Hepatocyte (in vitro differentiated cells): ENCODE measurements around the gene OPRM1. TPM values are rescaled to one million over a fixed set of nuclear protein-coding genes. Genes with fewer than 3 reads are reported as not detected.

Experiments used
- DNase-seq: peaks from one replicate; pipeline ENCODE4 v3.0.0-alpha.2; 2016; ENCODE audit warnings: low spot score
- H2AFZ ChIP-seq: fragments of 200-600 bp; sonication (generic); 2 replicates; pipeline ENCODE4 v1.6.0; 2016; ENCODE audit warnings: antibody characterized with exemption, mild to moderate bottlenecking
- H3K27ac ChIP-seq: fragments of 200-600 bp; sonication (generic); 2 replicates; pipeline ENCODE4 v1.5.1; 2016; ENCODE audit warnings: mild to moderate bottlenecking
- H3K27me3 ChIP-seq: fragments of 200-600 bp; sonication (generic); 2 replicates; pipeline ENCODE4 v1.6.1; 2016
- H3K36me3 ChIP-seq: fragments of 200-600 bp; sonication (generic); replicated peaks from 2 replicates; pipeline ENCODE4 v1.5.1; 2016; ENCODE audit warnings: low read depth; ENCODE audit not compliant: insufficient read depth
- H3K4me1 ChIP-seq: fragments of 200-600 bp; sonication (generic); 2 replicates; pipeline ENCODE4 v1.5.1; 2016; ENCODE audit warnings: mild to moderate bottlenecking, moderate library complexity; ENCODE audit not compliant: insufficient read depth
- H3K4me2 ChIP-seq: fragments of 200-600 bp; sonication (generic); 2 replicates; pipeline ENCODE4 v1.6.0; 2016
- H3K4me3 ChIP-seq: fragments of 200-600 bp; sonication (generic); 2 replicates; pipeline ENCODE4 v1.5.1; 2016; ENCODE audit warnings: mild to moderate bottlenecking
- H3K79me2 ChIP-seq: fragments of 200-600 bp; sonication (generic); 2 replicates; pipeline ENCODE4 v1.6.0; 2017; ENCODE audit warnings: mild to moderate bottlenecking
- H3K9me2 ChIP-seq: fragments of 200-600 bp; sonication (generic); replicated peaks from 2 replicates; pipeline ENCODE4 v1.6.0; 2017; ENCODE audit warnings: mild to moderate bottlenecking; ENCODE audit not compliant: insufficient read depth
- H3K9me3 ChIP-seq: fragments of 200-600 bp; sonication (generic); 2 replicates; pipeline ENCODE4 v1.5.1; 2016; ENCODE audit warnings: low read depth, mild to moderate bottlenecking
- H4K20me1 ChIP-seq: fragments of 200-600 bp; sonication (generic); 2 replicates; pipeline ENCODE4 v1.6.0; 2016; ENCODE audit warnings: mild to moderate bottlenecking; ENCODE audit not compliant: insufficient read depth, poor library complexity, severe bottlenecking
- EZH2 ChIP-seq: fragments of 200-600 bp; sonication (generic); IDR thresholded peaks from 2 replicates; pipeline ENCODE4 v1.6.1; 2016; ENCODE audit warnings: antibody characterized with exemption, mild to moderate bottlenecking, borderline replicate concordance
- EZH2phosphoT487 ChIP-seq: fragments of 200-600 bp; sonication (generic); IDR thresholded peaks from one replicate; pipeline ENCODE4 v1.6.1; 2018; ENCODE audit warnings: antibody characterized with exemption, mild to moderate bottlenecking, low read depth, moderate library complexity; ENCODE audit not compliant: unreplicated experiment, severe bottlenecking
- WGBS: methylation state at CpG from one replicate; pipeline ENCODE4 v1.1.6; 2016; ENCODE audit warnings: low lambda C conversion rate; ENCODE audit errors: missing lambda C conversion rate; 5-methylcytosine and 5-hydroxymethylcytosine counted together
- polyA plus RNA-seq: library from polyadenylated mRNA; unstranded; fragments of >200 nt; fragmentation: Nextera tagmentation; extraction: Ambion mirVana; gene quantifications from 2 replicates; pipeline ENCODE4 v1.2.1, GENCODE V29; 2016
- total RNA-seq: library from RNA; depleted of rRNA; stranded (reverse); fragments of >200 nt; gene quantifications from 2 replicates; pipeline ENCODE4 v1.2.3, GENCODE V29; 2014
- TF ChIP-seq, protein P1 (sequence below): fragments of 200-600 bp; sonication (generic); IDR thresholded peaks from 2 replicates; pipeline ENCODE4 v1.5.1; 2016; ENCODE audit warnings: antibody characterized with exemption, mild to moderate bottlenecking; ENCODE audit not compliant: poor library complexity

Gene OPRM1
- total and polyA plus RNA-seq, 2 experiments from 2014 or later = not detected

DNA sequence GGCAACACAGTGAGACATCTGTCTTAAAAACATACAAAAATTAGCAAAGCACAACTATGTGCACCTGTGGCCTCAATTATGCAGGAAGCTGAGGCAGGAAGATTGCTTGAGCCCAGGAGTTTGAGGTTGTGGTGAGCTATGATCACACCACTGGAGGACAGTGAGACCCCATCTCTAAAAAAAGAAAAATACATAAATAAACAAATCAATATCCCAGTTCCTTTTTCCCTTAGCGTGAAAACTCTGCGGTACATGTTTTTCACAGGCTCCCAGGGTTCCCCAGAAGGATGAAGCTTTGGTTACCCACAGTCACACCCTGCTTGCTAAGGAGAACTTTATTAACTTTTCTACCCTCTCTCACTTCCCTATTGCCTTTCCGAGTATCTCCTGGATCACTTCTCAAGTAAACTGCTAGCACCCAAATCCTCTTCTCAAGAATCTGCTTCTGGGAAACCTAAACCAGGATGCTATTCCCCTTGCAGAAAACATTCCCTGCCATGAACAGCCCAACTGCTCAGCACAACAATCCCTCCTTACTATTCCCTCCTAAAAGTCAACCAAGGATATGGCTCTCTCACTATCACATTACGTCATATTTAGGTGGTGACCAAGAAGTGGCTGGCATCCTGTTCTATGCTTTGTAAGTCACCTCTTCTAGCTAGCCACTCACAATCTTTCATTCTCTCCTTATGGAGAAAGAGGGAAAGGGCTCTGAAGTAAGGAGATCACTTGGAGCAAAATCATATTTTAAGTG lies 195.2 kb downstream of the OPRM1 start:
- Histone ChIP-seq H3K4me3 (no peak overlapping the region), H2AFZ (no peak overlapping the region), H3K27ac (no peak overlapping the region), H4K20me1 (no peaks in the 10 kb centered on the region), H3K79me2 (no peaks in the 10 kb centered on the region), H3K4me1 (no peaks in the 10 kb centered on the region), H3K9me2 (no peaks in the 10 kb centered on the region), H3K36me3 (no peaks in the 10 kb centered on the region), H3K4me2 (no peak overlapping the region), H3K27me3 (no peaks in the 10 kb centered on the region), H3K9me3 (no peaks in the 10 kb centered on the region)
- no peak for DNase-seq
- WGBS = 95% methylated on average over 4 of the region's 4 CpGs
- TF ChIP-seq, protein P1, sequence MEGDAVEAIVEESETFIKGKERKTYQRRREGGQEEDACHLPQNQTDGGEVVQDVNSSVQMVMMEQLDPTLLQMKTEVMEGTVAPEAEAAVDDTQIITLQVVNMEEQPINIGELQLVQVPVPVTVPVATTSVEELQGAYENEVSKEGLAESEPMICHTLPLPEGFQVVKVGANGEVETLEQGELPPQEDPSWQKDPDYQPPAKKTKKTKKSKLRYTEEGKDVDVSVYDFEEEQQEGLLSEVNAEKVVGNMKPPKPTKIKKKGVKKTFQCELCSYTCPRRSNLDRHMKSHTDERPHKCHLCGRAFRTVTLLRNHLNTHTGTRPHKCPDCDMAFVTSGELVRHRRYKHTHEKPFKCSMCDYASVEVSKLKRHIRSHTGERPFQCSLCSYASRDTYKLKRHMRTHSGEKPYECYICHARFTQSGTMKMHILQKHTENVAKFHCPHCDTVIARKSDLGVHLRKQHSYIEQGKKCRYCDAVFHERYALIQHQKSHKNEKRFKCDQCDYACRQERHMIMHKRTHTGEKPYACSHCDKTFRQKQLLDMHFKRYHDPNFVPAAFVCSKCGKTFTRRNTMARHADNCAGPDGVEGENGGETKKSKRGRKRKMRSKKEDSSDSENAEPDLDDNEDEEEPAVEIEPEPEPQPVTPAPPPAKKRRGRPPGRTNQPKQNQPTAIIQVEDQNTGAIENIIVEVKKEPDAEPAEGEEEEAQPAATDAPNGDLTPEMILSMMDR = no peak
- TF ChIP-seq EZH2phosphoT487 (no peak), EZH2 (no peak)

DNA sequence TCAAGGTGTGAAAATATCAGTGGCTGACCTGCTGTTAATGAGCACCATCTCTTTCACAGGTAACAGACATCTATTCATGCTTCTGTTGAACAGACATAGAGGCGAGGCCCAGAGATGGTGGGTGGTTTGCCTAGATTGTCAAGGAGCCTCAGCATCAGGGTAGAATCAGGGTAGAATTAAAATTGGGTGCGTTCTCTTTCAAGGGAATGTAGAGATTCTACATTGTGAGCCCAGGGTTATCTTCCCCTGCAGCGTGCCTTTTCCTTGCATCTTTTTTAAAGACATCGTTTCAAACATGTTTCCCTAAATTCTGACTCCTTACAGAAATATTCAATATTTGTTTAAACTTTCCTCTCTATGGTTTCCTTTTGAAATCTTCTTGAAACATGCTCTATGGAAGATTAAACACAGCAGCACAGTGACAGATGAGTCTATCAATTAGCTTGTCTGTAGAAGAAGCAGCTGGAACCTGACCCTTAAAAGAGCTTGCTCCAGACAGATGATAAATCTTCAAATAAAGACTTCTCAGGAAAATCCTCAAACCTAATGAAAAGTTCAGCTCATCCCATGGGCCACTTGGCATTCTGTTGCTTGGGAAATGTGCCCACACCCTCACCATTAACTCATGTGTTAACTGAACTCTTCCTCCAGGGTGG lies 197.7 kb downstream of the OPRM1 start:
- Histone ChIP-seq H3K9me2 (no peaks in the 10 kb centered on the region), H3K36me3 (no peaks in the 10 kb centered on the region), H3K27me3 (no peaks in the 10 kb centered on the region), H2AFZ (no peak overlapping the region), H3K79me2 (no peaks in the 10 kb centered on the region), H3K4me2 (no peak overlapping the region), H3K4me3 (no peak overlapping the region), H4K20me1 (no peaks in the 10 kb centered on the region), H3K9me3 (no peaks in the 10 kb centered on the region), H3K27ac (no peak overlapping the region), H3K4me1 (no peaks in the 10 kb centered on the region)
- 87% methylated on average over 4 of the region's 4 CpGs for WGBS
- no peak for DNase-seq
- TF ChIP-seq EZH2phosphoT487 = no peak
- TF ChIP-seq, protein P1 = no peak
- TF ChIP-seq EZH2 = no peak

DNA sequence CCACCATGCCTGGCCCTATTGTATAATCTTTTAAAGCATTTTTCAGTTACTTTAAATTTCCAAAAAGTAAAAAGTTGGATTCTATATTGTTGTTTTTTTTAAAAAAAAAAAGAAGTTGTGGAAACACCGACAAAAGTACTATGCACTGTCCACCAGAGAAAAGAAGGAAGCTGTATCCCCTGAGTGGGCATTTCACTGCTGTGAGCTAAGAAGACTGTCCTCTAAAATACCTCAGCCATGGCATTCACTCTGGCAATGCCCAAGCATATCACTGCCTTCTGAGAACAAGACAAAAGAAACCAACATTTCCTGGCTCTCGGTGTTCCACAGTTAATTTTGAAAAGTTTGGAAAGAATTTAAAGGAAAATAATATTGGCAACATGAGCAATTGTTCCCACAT lies 199.8 kb downstream of the OPRM1 start:
- Histone ChIP-seq H3K36me3 (no peaks in the 10 kb centered on the region), H3K79me2 (no peaks in the 10 kb centered on the region), H3K9me2 (no peaks in the 10 kb centered on the region), H3K4me2 (no peak overlapping the region), H3K4me3 (no peak overlapping the region), H3K27ac (no peak overlapping the region), H3K27me3 (no peaks in the 10 kb centered on the region), H3K4me1 (no peaks in the 10 kb centered on the region), H4K20me1 (no peaks in the 10 kb centered on the region), H3K9me3 (no peaks in the 10 kb centered on the region), H2AFZ (no peak overlapping the region)
- DNase-seq = no peak
- TF ChIP-seq EZH2 (no peak), EZH2phosphoT487 (no peak)
- TF ChIP-seq, protein P1 = no peak
- 95% methylated on average over 2 of the region's 2 CpGs for WGBS
